K562 (cell line): ENCODE data around the gene NRXN3. TPM values are rescaled to one million over a fixed set of nuclear protein-coding genes. Genes with fewer than 3 reads are reported as not detected.

Source experiments
- ASH1L ChIP-seq: fragments of 450-650 bp; IDR thresholded peaks from 2 replicates; pipeline ENCODE4 v1.6.1; 2018; ENCODE audit warnings: borderline replicate concordance, mild to moderate bottlenecking, low read depth; ENCODE audit not compliant: partially characterized antibody
- SETDB1 ChIP-seq: IDR thresholded peaks from one replicate; pipeline ENCODE4 v1.6.1; 2012; ENCODE audit warnings: low read length, control low read depth, inconsistent platforms
- polyA plus RNA-seq, 8 experiments: library from polyadenylated mRNA; depleted of rRNA in 4 of 8; stranded (reverse) in 5 of 8; unstranded in 3 of 8; fragments of >200 nt; fragmentation: Nextera tagmentation in 2 of 8; fragmentation: Illumina TruSeq in 1 of 8; extraction: Ambion mirVana in 2 of 8; extraction: Trizol in 1 of 8; gene quantifications; 2 replicates each; pipeline versions ENCODE4 v1.2.1 to v1.2.3, GENCODE V29; 2011 to 2014; ENCODE audit warnings: inconsistent platforms in 1 of 8, missing spikeins in 1 of 8
- total RNA-seq, 7 experiments: library from RNA; depleted of rRNA in 6 of 7; stranded (reverse); fragments of >200 nt in 6 of 7; fragmentation: Illumina TruSeq in 2 of 7; extraction: Trizol in 2 of 7; gene quantifications; 2 replicates each; pipeline versions ENCODE4 v1.2.1 to v1.2.3, GENCODE V29; 2011 to 2021; ENCODE audit warnings: low replicate concordance in 1 of 7
- TF ChIP-seq, protein P1 (sequence below), 2 experiments: fragments of 450-650 bp in 1 of 2; sonication (generic) in 1 of 2; formaldehyde crosslinking in 1 of 2; IDR thresholded peaks; 2 replicates each; pipeline versions ENCODE4 v1.7.1 to v1.9.0; 2016 to 2022; ENCODE audit warnings: inconsistent platforms in 1 of 2, mild to moderate bottlenecking in 1 of 2, missing genetic modification reagents in 1 of 2

The NRXN3 gene
- total and polyA plus RNA-seq, 9 of the 15 experiments (the other 6 are each of a cell fraction or from before 2014, with no cell fraction given), result 0.09 TPM; not detected in 8

DNA sequence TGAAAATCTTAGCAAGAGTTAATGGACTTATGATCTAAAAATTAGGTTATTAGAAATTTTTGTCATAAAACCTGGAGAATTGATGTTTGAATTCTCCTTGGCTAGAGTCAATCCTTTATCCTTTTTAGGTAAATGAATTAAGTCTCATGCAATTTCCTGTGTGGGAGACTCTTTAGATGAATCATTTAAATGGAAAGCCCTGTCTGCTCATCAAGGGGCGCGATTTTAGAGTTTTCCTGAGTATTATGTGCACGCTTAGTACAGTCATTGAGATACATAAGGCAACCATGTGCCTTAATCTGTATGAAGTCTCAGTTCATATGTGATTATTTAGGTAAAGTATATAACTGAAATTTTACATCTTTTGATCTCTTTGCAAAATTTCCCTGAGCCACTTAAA, 974.7 kb downstream of the NRXN3 start (continued):
- TF ChIP-seq, protein P1, sequence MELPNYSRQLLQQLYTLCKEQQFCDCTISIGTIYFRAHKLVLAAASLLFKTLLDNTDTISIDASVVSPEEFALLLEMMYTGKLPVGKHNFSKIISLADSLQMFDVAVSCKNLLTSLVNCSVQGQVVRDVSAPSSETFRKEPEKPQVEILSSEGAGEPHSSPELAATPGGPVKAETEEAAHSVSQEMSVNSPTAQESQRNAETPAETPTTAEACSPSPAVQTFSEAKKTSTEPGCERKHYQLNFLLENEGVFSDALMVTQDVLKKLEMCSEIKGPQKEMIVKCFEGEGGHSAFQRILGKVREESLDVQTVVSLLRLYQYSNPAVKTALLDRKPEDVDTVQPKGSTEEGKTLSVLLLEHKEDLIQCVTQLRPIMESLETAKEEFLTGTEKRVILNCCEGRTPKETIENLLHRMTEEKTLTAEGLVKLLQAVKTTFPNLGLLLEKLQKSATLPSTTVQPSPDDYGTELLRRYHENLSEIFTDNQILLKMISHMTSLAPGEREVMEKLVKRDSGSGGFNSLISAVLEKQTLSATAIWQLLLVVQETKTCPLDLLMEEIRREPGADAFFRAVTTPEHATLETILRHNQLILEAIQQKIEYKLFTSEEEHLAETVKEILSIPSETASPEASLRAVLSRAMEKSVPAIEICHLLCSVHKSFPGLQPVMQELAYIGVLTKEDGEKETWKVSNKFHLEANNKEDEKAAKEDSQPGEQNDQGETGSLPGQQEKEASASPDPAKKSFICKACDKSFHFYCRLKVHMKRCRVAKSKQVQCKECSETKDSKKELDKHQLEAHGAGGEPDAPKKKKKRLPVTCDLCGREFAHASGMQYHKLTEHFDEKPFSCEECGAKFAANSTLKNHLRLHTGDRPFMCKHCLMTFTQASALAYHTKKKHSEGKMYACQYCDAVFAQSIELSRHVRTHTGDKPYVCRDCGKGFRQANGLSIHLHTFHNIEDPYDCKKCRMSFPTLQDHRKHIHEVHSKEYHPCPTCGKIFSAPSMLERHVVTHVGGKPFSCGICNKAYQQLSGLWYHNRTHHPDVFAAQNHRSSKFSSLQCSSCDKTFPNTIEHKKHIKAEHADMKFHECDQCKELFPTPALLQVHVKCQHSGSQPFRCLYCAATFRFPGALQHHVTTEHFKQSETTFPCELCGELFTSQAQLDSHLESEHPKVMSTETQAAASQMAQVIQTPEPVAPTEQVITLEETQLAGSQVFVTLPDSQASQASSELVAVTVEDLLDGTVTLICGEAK (IDR thresholded peaks at IDR 0.05), result no peak
- TF ChIP-seq, protein P1 (CRISPR knock-in tag; IDR thresholded peaks at IDR 0.05), result no peak
- TF ChIP-seq ASH1L (no peak), SETDB1 (no peak)
